Stimulated activated CD8-positive, alpha-beta memory T cell treated with anti-CD3 and anti-CD28 coated beads, Interleukin-2, amount 100 ng/mL, for 48 hours (primary cell): ENCODE data around the gene DNMT3A.

Experiments
- DNase-seq, 2 donors: peaks; one replicate each; pipeline ENCODE4 v3.0.0-alpha.2; 2020; ENCODE audit warnings: low read depth in 2 of 2

DNMT3A gene

GRCh38 chr2:25373269-25373981 is 31.7 kb upstream of the DNMT3A start:
- no peak for DNase-seq

DNA sequence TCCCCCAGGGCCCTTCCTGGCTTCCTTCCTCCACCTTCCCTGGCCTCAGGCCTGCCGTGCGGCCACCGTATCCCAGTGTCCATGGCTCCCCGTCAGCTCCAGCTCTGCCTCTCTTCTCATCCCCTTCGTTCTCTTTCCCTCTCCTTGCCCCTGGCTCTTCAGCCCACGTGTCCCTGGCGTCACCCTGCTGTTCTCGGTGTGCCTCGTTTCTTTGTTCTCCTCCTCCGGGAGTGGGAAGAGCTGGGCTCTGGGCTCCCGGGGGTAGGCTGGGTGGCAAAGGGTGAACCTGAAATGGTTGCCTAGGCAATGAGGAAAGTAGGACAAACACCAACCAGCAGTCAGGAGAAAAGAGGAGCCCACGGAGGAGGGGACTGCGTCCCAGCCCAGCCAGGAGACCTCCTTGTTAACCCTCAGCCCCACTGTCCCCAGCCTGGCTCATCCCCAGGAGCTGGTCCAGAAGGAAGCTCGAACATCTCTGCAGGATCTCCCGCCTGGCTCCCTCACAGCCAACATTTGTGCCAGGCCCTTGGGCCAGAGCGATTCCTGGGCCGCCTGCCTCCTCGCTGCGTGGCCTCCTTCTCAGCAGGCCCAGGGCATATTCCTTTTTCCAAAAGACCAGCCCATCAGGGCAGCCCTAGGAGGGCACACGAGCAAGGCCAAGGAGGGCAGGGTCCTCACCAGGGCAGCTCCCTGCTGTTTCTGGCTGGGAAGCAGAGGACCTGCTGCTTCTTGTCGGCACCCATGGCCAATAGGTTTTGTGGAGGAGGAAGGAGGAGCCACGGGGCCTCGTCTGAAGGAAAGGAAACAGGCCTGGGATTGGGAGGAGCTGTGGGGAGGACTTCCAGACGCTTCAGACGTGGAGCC is 30.9 kb upstream of the DNMT3A start:
- no peak for DNase-seq

GRCh38 chr2:25371253-25372241 is 29.8 kb upstream of the DNMT3A start:
- no peak for DNase-seq

- no peak for DNase-seq
Measured at GRCh38 chr2:25369876-25370275, 28.2 kb upstream of the DNMT3A start.

GRCh38 chr2:25369439-25369838 is 27.7 kb upstream of the DNMT3A start:
- DNase-seq = no peak

- DNase-seq = no peak
Measured at GRCh38 chr2:25368660-25369059, 26.9 kb upstream of the DNMT3A start.

GRCh38 chr2:25367296-25367695 is 25.6 kb upstream of the DNMT3A start:
- no peak for DNase-seq

DNA sequence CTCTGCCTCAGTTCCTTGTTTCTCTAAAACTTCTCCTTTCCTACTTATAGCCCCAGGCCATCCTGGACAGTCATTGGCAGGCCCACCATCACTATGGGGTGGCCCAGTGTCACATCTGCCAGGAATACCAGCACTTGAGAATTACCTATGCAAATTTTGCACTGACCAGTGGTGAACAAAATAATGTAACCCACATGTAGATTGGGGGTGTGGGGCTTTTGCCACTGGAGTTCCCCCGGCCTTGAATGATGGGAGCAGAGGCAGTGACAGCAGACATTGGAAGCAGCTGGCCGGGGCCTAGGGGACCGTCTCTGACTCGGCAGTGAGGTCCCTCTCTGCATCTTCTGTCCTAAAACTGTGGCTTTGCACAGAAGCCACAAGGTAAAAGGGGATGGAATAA is 24.9 kb upstream of the DNMT3A start:
- no peak for DNase-seq

DNA sequence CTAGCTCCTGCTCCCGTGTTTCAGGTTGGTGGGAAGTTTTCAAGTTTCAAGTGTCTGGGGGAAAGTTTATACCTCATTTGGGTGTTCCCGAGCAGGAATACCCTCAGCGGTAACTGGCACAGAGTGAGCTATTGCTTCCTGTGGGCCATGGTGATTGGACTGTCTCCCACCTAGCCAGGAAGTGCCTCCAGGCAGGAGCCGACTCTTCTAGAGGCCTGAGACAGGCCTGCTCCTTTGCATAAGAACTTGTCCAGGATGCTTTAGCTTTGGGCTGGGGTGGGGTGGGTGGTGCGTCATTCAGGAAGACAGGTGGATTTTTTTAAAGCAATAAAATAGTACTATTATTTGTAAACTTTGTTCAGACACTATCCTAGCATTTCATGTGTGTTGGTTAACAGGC is 23.5 kb upstream of the DNMT3A start:
- DNase-seq = no peak

DNA sequence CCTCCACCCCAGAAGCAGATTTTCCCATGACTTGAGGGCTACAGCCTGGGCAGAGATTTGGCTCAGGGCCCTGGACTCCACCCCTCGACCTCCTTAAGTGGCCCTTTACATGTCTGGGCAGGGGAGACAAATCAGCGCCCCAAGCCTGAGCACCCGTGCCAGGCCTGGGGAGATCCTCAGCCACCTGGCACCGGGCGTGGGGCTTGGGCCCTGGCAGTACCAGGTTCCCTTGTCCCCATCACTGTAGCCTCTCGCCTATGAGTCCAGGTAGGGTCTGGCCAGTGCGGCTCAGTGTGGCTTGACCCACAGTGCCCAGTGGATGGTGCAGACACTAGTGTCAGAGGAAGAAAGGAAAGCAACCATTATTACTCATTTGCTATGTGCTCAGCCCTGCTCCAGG is 22.0 kb upstream of the DNMT3A start:
- no peak for DNase-seq

GRCh38 chr2:25362434-25363145 is 20.9 kb upstream of the DNMT3A start:
- no peak for DNase-seq

DNA sequence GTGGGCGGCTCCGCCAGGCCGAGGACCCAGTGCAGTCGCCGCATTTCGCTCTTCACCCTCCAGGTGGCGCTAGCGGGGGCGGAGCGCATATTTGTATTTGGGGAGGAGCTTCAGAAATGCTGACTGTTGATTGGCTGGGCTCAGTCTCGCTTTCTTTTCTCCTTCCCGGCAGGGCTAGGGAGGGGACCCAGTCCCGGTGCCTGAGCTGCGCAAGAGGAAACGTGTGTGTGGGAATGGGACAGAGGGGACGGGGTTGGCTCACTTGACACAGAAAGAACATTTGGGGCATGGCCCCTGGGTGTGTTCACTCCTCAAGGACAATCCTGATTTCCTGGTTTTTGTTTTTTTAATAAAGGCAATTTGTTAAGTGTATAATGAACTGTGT is 20.3 kb upstream of the DNMT3A start:
- peak; percentile 91 to 94 for DNase-seq

DNA sequence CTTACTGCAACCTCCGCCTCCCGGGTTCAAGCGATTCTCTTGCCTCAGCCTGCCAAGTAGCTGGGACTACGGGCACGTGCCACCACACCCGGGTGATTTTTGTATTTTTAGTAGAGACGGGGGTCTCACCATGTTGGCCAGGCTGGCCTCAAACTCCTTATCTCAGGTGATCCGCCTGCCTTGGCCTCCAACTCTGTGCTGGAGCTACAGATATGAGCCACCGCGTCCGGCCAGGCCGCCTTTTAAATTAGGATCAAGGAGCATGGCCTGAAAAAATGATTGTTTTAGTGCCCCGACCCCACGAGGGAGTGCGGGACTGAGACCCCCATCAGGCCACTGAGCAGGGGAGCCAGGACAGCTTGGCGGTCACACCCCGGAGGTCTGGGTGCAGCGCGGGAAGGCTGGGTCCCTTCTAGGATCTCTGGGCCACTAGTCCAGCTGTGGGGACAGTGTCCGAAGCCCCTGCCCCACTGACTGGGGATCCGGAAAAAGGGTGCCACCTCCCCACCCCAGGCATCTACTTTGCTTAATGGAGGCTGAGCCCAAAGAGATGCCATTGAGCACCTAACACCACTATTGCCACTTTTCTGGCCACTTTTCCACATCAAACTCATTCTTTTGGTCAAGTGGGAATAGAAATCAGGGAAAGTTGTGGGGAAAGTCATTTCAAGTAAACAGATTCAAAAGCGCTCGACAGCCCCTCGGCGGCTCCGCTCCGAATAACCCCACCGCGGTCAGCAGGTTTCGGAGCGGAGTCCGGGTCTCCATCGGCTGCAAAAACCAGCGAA is 19.7 kb upstream of the DNMT3A start:
- DNase-seq = no peak

DNA sequence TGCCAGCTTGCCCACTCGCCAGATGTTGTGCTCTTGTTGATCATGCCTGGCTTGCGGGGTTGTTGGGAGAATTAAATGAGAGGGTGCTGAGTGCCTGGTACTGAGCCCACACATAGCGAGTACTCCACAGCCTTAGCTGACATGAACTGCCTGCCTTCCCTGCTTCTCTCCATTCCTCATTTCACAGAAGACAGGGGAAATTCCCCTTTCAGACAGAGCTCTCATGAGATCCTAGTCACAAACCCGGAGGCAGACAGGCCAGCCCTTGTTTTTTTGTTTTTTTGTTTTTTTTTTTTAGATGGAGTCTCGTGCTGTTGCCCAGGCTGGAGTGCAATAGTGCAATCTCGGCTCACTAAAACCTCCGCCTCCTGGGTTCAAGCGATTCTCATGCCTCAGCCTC is 17.1 kb upstream of the DNMT3A start:
- DNase-seq = no peak

GRCh38 chr2:25358249-25358815 is 16.6 kb upstream of the DNMT3A start:
- DNase-seq = no peak

- no peak for DNase-seq
Measured at GRCh38 chr2:25356088-25356487, 14.4 kb upstream of the DNMT3A start.

- no peak for DNase-seq
Measured at GRCh38 chr2:25355270-25355669, 13.5 kb upstream of the DNMT3A start.

DNA sequence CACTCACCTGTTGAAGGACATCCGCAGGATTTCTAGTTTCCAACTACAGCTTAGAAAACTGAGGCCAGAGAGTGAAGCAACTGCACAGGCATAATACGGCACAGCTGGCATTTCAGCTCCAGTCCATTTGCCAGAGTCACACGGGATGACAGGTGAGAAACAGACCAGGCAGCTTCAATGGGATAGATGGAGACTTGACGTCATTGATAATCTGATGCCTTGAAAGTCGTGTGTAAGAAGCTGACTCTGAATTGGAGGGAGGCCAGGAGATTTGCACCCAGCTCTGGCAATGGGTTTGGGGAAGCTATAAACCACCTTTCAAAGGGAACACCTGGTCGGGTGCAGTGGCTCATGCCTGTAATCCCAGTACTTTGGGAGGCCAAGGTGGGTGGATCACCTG is 12.4 kb upstream of the DNMT3A start:
- DNase-seq = no peak

GRCh38 chr2:25349397-25349796 is 7.7 kb upstream of the DNMT3A start:
- no peak for DNase-seq

DNA sequence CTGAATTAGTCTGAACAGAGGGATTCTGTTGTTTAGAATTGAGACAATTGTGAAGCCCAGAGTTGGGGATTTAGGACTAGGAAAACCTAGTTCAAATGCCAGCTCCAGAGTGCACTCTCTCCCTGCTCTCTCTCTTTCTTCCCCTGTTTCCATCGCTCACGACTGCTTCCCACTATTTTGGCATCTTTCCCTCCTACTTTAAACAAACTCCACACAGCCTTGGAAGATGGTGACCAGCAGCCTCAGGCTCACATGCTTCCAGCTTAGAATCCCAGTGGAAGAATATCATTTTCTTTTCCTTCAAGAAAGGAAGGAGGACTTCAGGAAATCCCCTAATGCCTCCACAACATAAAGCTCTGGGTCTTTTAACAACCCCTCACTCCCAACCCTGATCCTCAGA is 6.1 kb upstream of the DNMT3A start:
- no peak for DNase-seq
